K562 (cell line): ENCODE measurements around the gene PET100. TPM values are rescaled to one million over a fixed set of nuclear protein-coding genes. Genes with fewer than 3 reads are reported as not detected.

Source experiments
- ATAC-seq: fragments of 200-7000 bp; cut with Tn5 transposase; 3 replicates; pipeline ENCODE4 v1.9.1; 2020; ENCODE audit warnings: moderate library complexity
- BruUV-seq: library from RNA; stranded (reverse); fragments of 400-500 nt; replicated peaks from 2 replicates; lab custom pipeline; 2021; lab: Mats Ljungman, UMichigan
- CTCF ChIA-PET: fragments of 300-600 bp; formaldehyde crosslinking; extraction: SDS; loops from one replicate; lab custom pipeline; 2021; ENCODE audit warnings: low intra/inter-chr PET ratio; lab: Yijun Ruan, JAX
- POLR2A ChIA-PET: fragments of 300-600, 350-650 bp; sonication (Branson Sonifier 250); formaldehyde crosslinking; extraction: SDS; loops from one replicate; lab custom pipeline; 2021; ENCODE audit warnings: antibody characterized with exemption, inconsistent platforms; lab: Yijun Ruan, JAX
- DNase-seq, 4 experiments: peaks; one replicate each; pipeline versions ENCODE4 v3.0.0 to v3.0.0-alpha.2; 2011 to 2018; ENCODE audit warnings: low spot score in 3 of 4, mixed read lengths in 3 of 4; ENCODE audit errors: extremely low read depth in 1 of 4
- FAIRE-seq: peaks from 2 replicates; lab custom pipeline; 2011; peaks lifted over from hg19 to GRCh38; lab: Jason Lieb, UNC
- H2AFZ ChIP-seq: 2 replicates; pipeline ENCODE4 v1.6.0; 2011; ENCODE audit warnings: low read depth, low read length, control low read depth, inconsistent platforms
- H3K27ac ChIP-seq: fragments of 200-600 bp; 3 replicates; pipeline ENCODE4 v1.8.0; 2011; ENCODE audit warnings: low read depth, mild to moderate bottlenecking, control low read depth, inconsistent platforms, low read length, moderate library complexity, mixed read lengths; ENCODE audit errors: extremely low read depth
- H3K27me3 ChIP-seq, 2 experiments: fragments of 300-600 bp in 1 of 2; 2 replicates in 1 of 2; 3 replicates in 1 of 2; pipeline versions ENCODE4 v1.6.0 to v1.8.0; 2011; ENCODE audit warnings: inconsistent platforms in 2 of 2, low read length in 2 of 2, mild to moderate bottlenecking in 1 of 2, mixed read lengths in 1 of 2, moderate library complexity in 1 of 2; ENCODE audit not compliant: control insufficient read depth in 2 of 2, insufficient read depth in 2 of 2
- H3K36me3 ChIP-seq: fragments of 300-600 bp; 3 replicates; pipeline ENCODE4 v1.8.0; 2011; ENCODE audit warnings: mild to moderate bottlenecking, low read length, inconsistent platforms; ENCODE audit not compliant: control insufficient read depth, insufficient read depth
- H3K4me1 ChIP-seq, 2 experiments: fragments of 200-600 bp in 1 of 2; replicated peaks in 1 of 2; 2 replicates in 1 of 2; 3 replicates in 1 of 2; pipeline versions ENCODE4 v1.5.1 to v1.8.0; 2011; ENCODE audit warnings: inconsistent platforms in 2 of 2, low read length in 2 of 2, mild to moderate bottlenecking in 1 of 2, mixed read lengths in 1 of 2, moderate library complexity in 1 of 2; ENCODE audit not compliant: control insufficient read depth in 2 of 2, insufficient read depth in 2 of 2
- H3K4me2 ChIP-seq: 2 replicates; pipeline ENCODE4 v1.6.1; 2011; ENCODE audit warnings: low read length, control low read depth, inconsistent platforms, mixed read lengths; ENCODE audit not compliant: insufficient read depth
- H3K4me3 ChIP-seq: fragments of 200-600 bp; sonication (generic), shearing (Covaris generic); 2 replicates; pipeline ENCODE4 v1.5.1; 2016; ENCODE audit warnings: control low read depth, inconsistent platforms
- H3K79me2 ChIP-seq: fragments of 200-600 bp; 3 replicates; pipeline ENCODE4 v1.8.0; 2011; ENCODE audit warnings: low read length, inconsistent platforms; ENCODE audit not compliant: control insufficient read depth, insufficient read depth
- H3K9ac ChIP-seq, 2 experiments: 2 replicates each; pipeline versions ENCODE4 v1.6.0 to v1.6.1; 2011; ENCODE audit warnings: low read depth in 2 of 2, low read length in 2 of 2, control low read depth in 1 of 2, inconsistent platforms in 1 of 2, mild to moderate bottlenecking in 1 of 2, mixed read lengths in 1 of 2; ENCODE audit not compliant: insufficient read depth in 1 of 2
- H3K9me1 ChIP-seq: one replicate; pipeline ENCODE4 v1.6.0; 2011; ENCODE audit warnings: inconsistent platforms, mild to moderate bottlenecking, low read length, moderate library complexity; ENCODE audit not compliant: control insufficient read depth, insufficient read depth
- H3K9me3 ChIP-seq: replicated peaks from 2 replicates; pipeline ENCODE4 v1.5.1; 2011; ENCODE audit warnings: low read depth, low read length, inconsistent platforms; ENCODE audit not compliant: control insufficient read depth, insufficient read depth
- H4K20me1 ChIP-seq: replicated peaks from 2 replicates; pipeline ENCODE4 v1.6.1; 2011; ENCODE audit warnings: low read length, inconsistent platforms, mixed read lengths; ENCODE audit not compliant: control insufficient read depth, insufficient read depth
- CBX8 ChIP-seq: fragments of 200-600 bp; sonication (generic); IDR thresholded peaks from 2 replicates; pipeline ENCODE4 v1.6.1; 2012; ENCODE audit warnings: borderline replicate concordance, mixed run types, low read depth, mild to moderate bottlenecking, moderate library complexity, mixed read lengths, low read length, control low read depth, inconsistent platforms; ENCODE audit not compliant: poor library complexity, severe bottlenecking; ENCODE audit errors: extremely low read depth
- CEBPG ChIP-seq, 3 experiments: fragments of 200-800 bp in 1 of 3; sonication (Bioruptor generic) in 1 of 3; sonication (generic) in 1 of 3; formaldehyde crosslinking in 1 of 3; IDR thresholded peaks in 2 of 3; conservative IDR thresholded peaks in 1 of 3; 2 replicates each; pipeline versions ENCODE4 v1.6.1 to v1.8.0; 2016 to 2022; ENCODE audit warnings: missing compliant biosample characterization in 2 of 3, missing genetic modification characterization in 2 of 3, mild to moderate bottlenecking in 1 of 3, missing genetic modification reagents in 1 of 3
- FOSL1 ChIP-seq: fragments of 200-800 bp; sonication (Bioruptor generic); conservative IDR thresholded peaks from 2 replicates; pipeline ENCODE4 v1.6.1; 2016; ENCODE audit warnings: missing genetic modification characterization, missing compliant biosample characterization
- KAT2B ChIP-seq: IDR thresholded peaks from one replicate; pipeline ENCODE4 v1.6.1; 2012; ENCODE audit warnings: low read depth, mild to moderate bottlenecking, control low read depth, inconsistent platforms, low read length, moderate library complexity
- KAT7 ChIP-seq: sonication (generic); formaldehyde crosslinking; IDR thresholded peaks from 2 replicates; pipeline ENCODE4 v1.8.0; 2022; ENCODE audit warnings: missing genetic modification reagents, mild to moderate bottlenecking, borderline replicate concordance
- MED1 ChIP-seq: sonication (generic); formaldehyde crosslinking; IDR thresholded peaks from 2 replicates; pipeline ENCODE4 v1.8.1; 2023; ENCODE audit warnings: missing genetic modification reagents, borderline replicate concordance
- MYC ChIP-seq, 2 experiments: fragments of 250-450 bp in 1 of 2; sonication (Bioruptor Pico) in 1 of 2; IDR thresholded peaks; 2 replicates each; pipeline versions ENCODE4 v1.5.1 to v1.6.1; 2012 to 2021; ENCODE audit warnings: low read depth in 2 of 2, borderline replicate concordance in 1 of 2, improper control_type of control experiment in 1 of 2, low read length in 1 of 2, mild to moderate bottlenecking in 1 of 2, moderate library complexity in 1 of 2
- NELFE ChIP-seq: IDR thresholded peaks from 2 replicates; pipeline ENCODE4 v1.6.1; 2011; ENCODE audit warnings: mild to moderate bottlenecking; ENCODE audit not compliant: insufficient read depth, insufficient read length
- NR3C1 ChIP-seq: sonication (generic); formaldehyde crosslinking; IDR thresholded peaks from 2 replicates; pipeline ENCODE4 v1.8.1; 2022; ENCODE audit warnings: missing genetic modification reagents
- SMAD1 ChIP-seq: fragments of 150-350 bp; IDR thresholded peaks from 2 replicates; pipeline ENCODE4 v1.6.1; 2014; ENCODE audit warnings: low read length, low read depth; ENCODE audit not compliant: partially characterized antibody
- TAF9B ChIP-seq: fragments of 450-650 bp; IDR thresholded peaks from 2 replicates; pipeline ENCODE4 v1.6.1; 2018; ENCODE audit warnings: mild to moderate bottlenecking; ENCODE audit not compliant: partially characterized antibody
- ZNF282 ChIP-seq: sonication (generic); formaldehyde crosslinking; IDR thresholded peaks from 2 replicates; pipeline ENCODE4 v1.8.1; 2023; ENCODE audit warnings: missing genetic modification reagents
- ZNF384 ChIP-seq: IDR thresholded peaks from 2 replicates; pipeline ENCODE4 v1.6.1; 2012; ENCODE audit warnings: low read depth, low read length, improper control_type of control experiment
- ZNF79 ChIP-seq: fragments of 250-450 bp; sonication (Bioruptor Pico); IDR thresholded peaks from 2 replicates; pipeline ENCODE4 v1.4.0; 2020; ENCODE audit warnings: low read depth, mild to moderate bottlenecking, moderate library complexity
- WGBS: fragments of 100-300 bp; shearing (Covaris generic); methylation state at CpG from one replicate; pipeline ENCODE4 v1.1.6; 2016; ENCODE audit warnings: low coverage, mixed read lengths; ENCODE audit not compliant: insufficient coverage; ENCODE audit errors: missing lambda C conversion rate; 5-methylcytosine and 5-hydroxymethylcytosine counted together
- in situ Hi-C: fragments of 300-500 bp; cut with MboI; formaldehyde crosslinking; loops from 4 replicates; pipeline ENCODE4 v1.15.0; 2018; ENCODE audit warnings: inconsistent platforms, mixed read lengths
- intact Hi-C: fragments of 100-400 bp; cut with micrococcal nuclease; formaldehyde crosslinking; loops from 2 replicates; pipeline ENCODE4 v1.14.2; 2022
- polyA plus RNA-seq, 8 experiments: library from polyadenylated mRNA; depleted of rRNA in 4 of 8; stranded (reverse) in 5 of 8; unstranded in 3 of 8; fragments of >200 nt; fragmentation: Nextera tagmentation in 2 of 8; fragmentation: Illumina TruSeq in 1 of 8; extraction: Ambion mirVana in 2 of 8; extraction: Trizol in 1 of 8; gene quantifications; 2 replicates each; pipeline versions ENCODE4 v1.2.1 to v1.2.3, GENCODE V29; 2011 to 2014; ENCODE audit warnings: inconsistent platforms in 1 of 8, missing spikeins in 1 of 8
- total RNA-seq, 7 experiments: library from RNA; depleted of rRNA in 6 of 7; stranded (reverse); fragments of >200 nt in 6 of 7; fragmentation: Illumina TruSeq in 2 of 7; extraction: Trizol in 2 of 7; gene quantifications; 2 replicates each; pipeline versions ENCODE4 v1.2.1 to v1.2.3, GENCODE V29; 2011 to 2021; ENCODE audit warnings: low replicate concordance in 1 of 7
- TF ChIP-seq, protein P1 (sequence below), 2 experiments: fragments of 450-650 bp; IDR thresholded peaks; 2 replicates each; pipeline ENCODE4 v1.6.1; 2016
- TF ChIP-seq, protein P2 (sequence below), 2 experiments: fragments of 450-650 bp; IDR thresholded peaks; 2 replicates each; pipeline ENCODE4 v1.6.1; 2018; ENCODE audit warnings: mild to moderate bottlenecking in 2 of 2, low read depth in 1 of 2; ENCODE audit not compliant: partially characterized antibody in 2 of 2

The PET100 gene
- total and polyA plus RNA-seq, 9 of the 15 experiments (the other 6 are each of a cell fraction or from before 2014, with no cell fraction given): 62.3 to 351 (median 98.3) TPM

DNA sequence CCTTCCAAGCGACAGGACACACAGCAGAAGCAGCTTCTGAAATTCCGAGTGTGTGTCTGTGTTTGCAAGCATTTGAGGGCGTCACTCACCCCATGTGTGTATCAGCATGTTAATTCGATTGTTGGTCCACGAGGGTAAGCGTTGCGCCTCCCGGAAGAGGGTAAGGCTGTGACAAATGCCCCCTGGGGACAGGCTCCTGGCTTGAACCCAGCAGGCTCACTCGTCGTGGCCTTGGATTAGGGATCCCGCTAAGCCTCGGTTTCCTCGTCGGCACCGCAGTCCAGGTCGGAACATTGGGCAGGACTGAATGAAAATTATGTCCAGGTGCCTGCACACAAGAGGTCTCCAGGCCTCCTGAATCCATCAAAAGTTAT lies 6.7 kb downstream of the PET100 start:
- ATAC-seq: no peak
- no peak for DNase-seq
- Histone ChIP-seq H3K4me1 (peaks cover 15 to 51% of the 10 kb centered on the region in 2 experiments; a peak in 4 of 5 replicates), H3K27me3 (no peaks in the 10 kb centered on the region; a peak in 1 of 5 replicates), H3K9me1 (no peaks in the 10 kb centered on the region), H3K4me2 (peak overlapping the region; percentile 95), H2AFZ (peak overlapping the region; percentile 98), H4K20me1 (peaks cover 14% of the 10 kb centered on the region), H3K9ac (peak overlapping the region; percentile 90 to 97), H3K9me3 (peaks cover 6% of the 10 kb centered on the region; the same call in 1 of the 2 replicates), H3K4me3 (peak overlapping the region; percentile 79), H3K79me2 (peaks cover 40% of the 10 kb centered on the region), H3K36me3 (peaks cover 42% of the 10 kb centered on the region; the same call in 2 of the 3 replicates), H3K27ac (peak overlapping the region; percentile 93; the same call in 2 of the 3 replicates)
- FAIRE-seq: no peak
- TSS peak; percentile 87 for BruUV-seq
- in situ Hi-C loops (no loop called here), intact Hi-C loops (no loop called here)
- WGBS: 23% methylated on average over 16 of the region's 16 CpGs
- POLR2A ChIA-PET: interaction anchor here (0.6 to 0.7 kb wide), 2 partner anchors 233 to 308 kb away, joined by 3 read pairs; no protein-coding TSS in a partner anchor
- CTCF ChIA-PET: no interaction called here
- no peak for TF ChIP-seq CEBPG (CRISPR knock-in tag; IDR thresholded peaks at IDR 0.05)
- TF ChIP-seq CEBPG (tag; conservative IDR thresholded peaks at IDR 0.05 in 1 of 2, IDR thresholded peaks at IDR 0.05 in 1 of 2): no peak
- no peak for TF ChIP-seq NELFE
- no peak for TF ChIP-seq MED1
- TF ChIP-seq SMAD1: no peak
- TF ChIP-seq NR3C1 (CRISPR knock-in tag): no peak
- no peak for TF ChIP-seq CBX8
- no peak for TF ChIP-seq ZNF384
- TF ChIP-seq TAF9B: no peak
- TF ChIP-seq KAT2B: no peak
- 0 out of 2 replicates have a peak, but pooled peaks have one; percentile 44 for TF ChIP-seq ZNF282
- TF ChIP-seq, protein P1, sequence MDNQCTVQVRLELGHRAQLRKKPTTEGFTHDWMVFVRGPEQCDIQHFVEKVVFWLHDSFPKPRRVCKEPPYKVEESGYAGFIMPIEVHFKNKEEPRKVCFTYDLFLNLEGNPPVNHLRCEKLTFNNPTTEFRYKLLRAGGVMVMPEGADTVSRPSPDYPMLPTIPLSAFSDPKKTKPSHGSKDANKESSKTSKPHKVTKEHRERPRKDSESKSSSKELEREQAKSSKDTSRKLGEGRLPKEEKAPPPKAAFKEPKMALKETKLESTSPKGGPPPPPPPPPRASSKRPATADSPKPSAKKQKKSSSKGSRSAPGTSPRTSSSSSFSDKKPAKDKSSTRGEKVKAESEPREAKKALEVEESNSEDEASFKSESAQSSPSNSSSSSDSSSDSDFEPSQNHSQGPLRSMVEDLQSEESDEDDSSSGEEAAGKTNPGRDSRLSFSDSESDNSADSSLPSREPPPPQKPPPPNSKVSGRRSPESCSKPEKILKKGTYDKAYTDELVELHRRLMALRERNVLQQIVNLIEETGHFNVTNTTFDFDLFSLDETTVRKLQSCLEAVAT (IDR thresholded peaks at IDR 0.05): no peak
- no peak for TF ChIP-seq FOSL1 (tag)
- TF ChIP-seq KAT7 (CRISPR knock-in tag): no peak
- no peak for TF ChIP-seq ZNF79 (CRISPR knock-in tag)
- no peak for TF ChIP-seq MYC (IDR thresholded peaks at IDR 0.05; ENCODE audit: low read depth, low read length)
- 0 out of 2 replicates have a peak, but pooled peaks have one; percentile 34 for TF ChIP-seq MYC (CRISPR knock-in tag; IDR thresholded peaks at IDR 0.05; ENCODE audit: borderline replicate concordance, low read depth)
- TF ChIP-seq, protein P2, sequence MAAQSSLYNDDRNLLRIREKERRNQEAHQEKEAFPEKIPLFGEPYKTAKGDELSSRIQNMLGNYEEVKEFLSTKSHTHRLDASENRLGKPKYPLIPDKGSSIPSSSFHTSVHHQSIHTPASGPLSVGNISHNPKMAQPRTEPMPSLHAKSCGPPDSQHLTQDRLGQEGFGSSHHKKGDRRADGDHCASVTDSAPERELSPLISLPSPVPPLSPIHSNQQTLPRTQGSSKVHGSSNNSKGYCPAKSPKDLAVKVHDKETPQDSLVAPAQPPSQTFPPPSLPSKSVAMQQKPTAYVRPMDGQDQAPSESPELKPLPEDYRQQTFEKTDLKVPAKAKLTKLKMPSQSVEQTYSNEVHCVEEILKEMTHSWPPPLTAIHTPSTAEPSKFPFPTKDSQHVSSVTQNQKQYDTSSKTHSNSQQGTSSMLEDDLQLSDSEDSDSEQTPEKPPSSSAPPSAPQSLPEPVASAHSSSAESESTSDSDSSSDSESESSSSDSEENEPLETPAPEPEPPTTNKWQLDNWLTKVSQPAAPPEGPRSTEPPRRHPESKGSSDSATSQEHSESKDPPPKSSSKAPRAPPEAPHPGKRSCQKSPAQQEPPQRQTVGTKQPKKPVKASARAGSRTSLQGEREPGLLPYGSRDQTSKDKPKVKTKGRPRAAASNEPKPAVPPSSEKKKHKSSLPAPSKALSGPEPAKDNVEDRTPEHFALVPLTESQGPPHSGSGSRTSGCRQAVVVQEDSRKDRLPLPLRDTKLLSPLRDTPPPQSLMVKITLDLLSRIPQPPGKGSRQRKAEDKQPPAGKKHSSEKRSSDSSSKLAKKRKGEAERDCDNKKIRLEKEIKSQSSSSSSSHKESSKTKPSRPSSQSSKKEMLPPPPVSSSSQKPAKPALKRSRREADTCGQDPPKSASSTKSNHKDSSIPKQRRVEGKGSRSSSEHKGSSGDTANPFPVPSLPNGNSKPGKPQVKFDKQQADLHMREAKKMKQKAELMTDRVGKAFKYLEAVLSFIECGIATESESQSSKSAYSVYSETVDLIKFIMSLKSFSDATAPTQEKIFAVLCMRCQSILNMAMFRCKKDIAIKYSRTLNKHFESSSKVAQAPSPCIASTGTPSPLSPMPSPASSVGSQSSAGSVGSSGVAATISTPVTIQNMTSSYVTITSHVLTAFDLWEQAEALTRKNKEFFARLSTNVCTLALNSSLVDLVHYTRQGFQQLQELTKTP (IDR thresholded peaks at IDR 0.05; ENCODE audit: low read depth in 1 of 2, partially characterized antibody in 2 of 2): no peak
